Tibial nerve (tissue), 4 donors: ENCODE results near the gene DNAJB12. TPM values are rescaled to one million over a fixed set of nuclear protein-coding genes. Genes with fewer than 3 reads are reported as not detected.

Experiments
- DNase-seq, 2 donors: peaks; one replicate each; pipeline ENCODE4 v3.0.0-alpha.2; 2019; ENCODE audit warnings: low spot score in 2 of 2
- H3K27ac ChIP-seq, 4 donors: fragments of 200-600 bp; sonication (generic) in 3 of 4; one replicate each; pipeline ENCODE4 v1.5.1; 2017 to 2019; ENCODE audit warnings: mild to moderate bottlenecking in 1 of 4
- H3K27me3 ChIP-seq, 2 donors: fragments of 200-600 bp; sonication (generic) in 1 of 2; one replicate each; pipeline versions ENCODE4 v1.5.1 to v1.6.0; 2017 to 2019
- H3K36me3 ChIP-seq, 3 donors: fragments of 200-600 bp; sonication (generic); one replicate each; pipeline ENCODE4 v1.5.1; 2018 to 2019
- H3K4me1 ChIP-seq, 4 donors: fragments of 200-600 bp; sonication (generic) in 3 of 4; one replicate each; pipeline ENCODE4 v1.5.1; 2017 to 2019
- H3K4me3 ChIP-seq, 4 donors: fragments of 200-600 bp; sonication (generic) in 3 of 4; one replicate each; pipeline ENCODE4 v1.5.1; 2017 to 2019; ENCODE audit warnings: mild to moderate bottlenecking in 1 of 4, moderate library complexity in 1 of 4
- H3K9me3 ChIP-seq, 4 donors: fragments of 200-600 bp; sonication (generic) in 3 of 4; one replicate each; pipeline ENCODE4 v1.5.1; 2017 to 2019
- EP300 ChIP-seq, 2 donors: sonication (generic); formaldehyde crosslinking; IDR thresholded peaks; one replicate each; pipeline ENCODE4 v1.6.1; 2017; ENCODE audit warnings: antibody characterized with exemption in 2 of 2, mild to moderate bottlenecking in 1 of 2
- POLR2A ChIP-seq, 2 donors: fragments of 450-650 bp; IDR thresholded peaks; one replicate each; pipeline ENCODE4 v1.6.1; 2017; ENCODE audit warnings: antibody characterized with exemption in 2 of 2, mild to moderate bottlenecking in 2 of 2, moderate library complexity in 2 of 2
- WGBS, 2 donors: methylation state at CpG; one replicate each; pipeline ENCODE4 v1.1.5; 2018; 5-methylcytosine and 5-hydroxymethylcytosine counted together
- total RNA-seq, 4 donors: library from RNA; depleted of rRNA; stranded (reverse); fragments of >200 nt; gene quantifications; one replicate each; pipeline ENCODE4 v1.1.0, GENCODE V29; 2016
- TF ChIP-seq, protein P1 (sequence below), 5 experiments: fragments of 200-600 bp in 3 of 5; fragments of 450-650 bp in 2 of 5; sonication (generic) in 3 of 5; IDR thresholded peaks; one replicate each; pipeline ENCODE4 v1.5.1; 2016 to 2019; ENCODE audit warnings: antibody characterized with exemption in 5 of 5, mild to moderate bottlenecking in 3 of 5, moderate library complexity in 2 of 5

Gene DNAJB12
- total RNA-seq, 4 donors from 2014 or later = 81.3 to 115 (median 98.9) TPM

DNA sequence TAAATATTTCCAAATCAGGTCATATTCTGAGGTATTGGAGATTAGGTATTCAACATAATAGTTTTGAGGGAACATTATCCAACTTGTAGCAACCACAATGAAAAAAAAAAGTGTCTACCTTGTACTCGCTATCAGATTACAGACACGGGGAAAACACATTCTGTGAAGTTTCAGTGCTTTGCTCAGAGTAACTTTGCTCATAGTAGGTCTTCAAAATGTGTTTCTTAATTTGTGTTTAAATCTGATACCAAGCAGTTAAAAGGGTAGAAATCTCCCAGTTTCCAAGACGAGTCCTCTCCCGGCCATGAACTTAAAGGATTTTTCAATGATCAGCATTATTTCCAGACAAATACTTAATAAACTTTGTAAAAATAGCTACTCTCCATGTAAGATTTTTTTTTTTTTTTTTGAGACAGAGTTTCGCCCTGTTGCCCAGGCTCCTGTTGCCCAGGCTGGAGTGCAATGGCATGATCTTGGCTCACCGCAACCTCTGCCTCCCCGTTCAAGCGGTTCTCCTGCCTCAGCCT, 41.8 kb downstream of the DNAJB12 start:
- no peak overlapping the region for H3K27ac ChIP-seq
- no peak overlapping the region for H3K4me3 ChIP-seq
- H3K36me3 ChIP-seq = no peaks in the 10 kb centered on the region
- H3K9me3 ChIP-seq = no peaks in the 10 kb centered on the region
- no peak for DNase-seq
- H3K4me1 ChIP-seq = peaks cover 0 to 64% (median 46%) of the 10 kb centered on the region in 4 donors
- WGBS, 2 donors = 83 to 90% methylated on average over 8 of the region's 8 CpGs
- no peak for TF ChIP-seq POLR2A (IDR thresholded peaks at IDR 0.05)
- TF ChIP-seq, protein P1, sequence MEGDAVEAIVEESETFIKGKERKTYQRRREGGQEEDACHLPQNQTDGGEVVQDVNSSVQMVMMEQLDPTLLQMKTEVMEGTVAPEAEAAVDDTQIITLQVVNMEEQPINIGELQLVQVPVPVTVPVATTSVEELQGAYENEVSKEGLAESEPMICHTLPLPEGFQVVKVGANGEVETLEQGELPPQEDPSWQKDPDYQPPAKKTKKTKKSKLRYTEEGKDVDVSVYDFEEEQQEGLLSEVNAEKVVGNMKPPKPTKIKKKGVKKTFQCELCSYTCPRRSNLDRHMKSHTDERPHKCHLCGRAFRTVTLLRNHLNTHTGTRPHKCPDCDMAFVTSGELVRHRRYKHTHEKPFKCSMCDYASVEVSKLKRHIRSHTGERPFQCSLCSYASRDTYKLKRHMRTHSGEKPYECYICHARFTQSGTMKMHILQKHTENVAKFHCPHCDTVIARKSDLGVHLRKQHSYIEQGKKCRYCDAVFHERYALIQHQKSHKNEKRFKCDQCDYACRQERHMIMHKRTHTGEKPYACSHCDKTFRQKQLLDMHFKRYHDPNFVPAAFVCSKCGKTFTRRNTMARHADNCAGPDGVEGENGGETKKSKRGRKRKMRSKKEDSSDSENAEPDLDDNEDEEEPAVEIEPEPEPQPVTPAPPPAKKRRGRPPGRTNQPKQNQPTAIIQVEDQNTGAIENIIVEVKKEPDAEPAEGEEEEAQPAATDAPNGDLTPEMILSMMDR (IDR thresholded peaks at IDR 0.05) = no peak
- no peak for TF ChIP-seq EP300 (IDR thresholded peaks at IDR 0.05)
- no peaks in the 10 kb centered on the region for H3K27me3 ChIP-seq

DNA sequence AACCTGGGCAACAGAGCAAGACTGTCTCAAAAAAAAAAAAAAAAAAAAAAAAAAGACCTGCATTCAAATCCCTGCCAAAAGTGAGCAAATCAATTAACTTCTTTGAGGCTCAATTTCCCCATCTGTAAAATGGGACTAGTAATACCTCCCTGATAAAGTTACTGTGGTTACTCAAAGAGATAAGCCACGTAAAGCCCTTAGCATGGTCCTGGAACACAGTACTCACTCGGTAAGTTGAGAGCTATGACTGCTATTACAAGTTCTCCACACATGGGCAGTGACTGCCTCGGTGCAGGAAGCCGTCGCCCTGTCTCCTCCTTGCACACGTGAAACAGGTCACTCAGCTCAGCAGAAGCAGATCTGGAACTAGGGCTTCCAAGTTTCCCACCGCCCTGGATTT, 43.1 kb downstream of the DNAJB12 start:
- 91 to 94% methylated on average over 7 of the region's 7 CpGs for WGBS, 2 donors
- no peak for TF ChIP-seq POLR2A (IDR thresholded peaks at IDR 0.05)
- TF ChIP-seq EP300 (IDR thresholded peaks at IDR 0.05) = no peak
- TF ChIP-seq, protein P1 (IDR thresholded peaks at IDR 0.05) = no peak
- peaks cover 0 to 59% (median 43%) of the 10 kb centered on the region in 4 donors for H3K4me1 ChIP-seq
- no peaks in the 10 kb centered on the region for H3K36me3 ChIP-seq
- H3K4me3 ChIP-seq = no peak overlapping the region
- no peaks in the 10 kb centered on the region for H3K27me3 ChIP-seq
- H3K27ac ChIP-seq = no peak overlapping the region
- H3K9me3 ChIP-seq = no peaks in the 10 kb centered on the region
- no peak for DNase-seq

DNA sequence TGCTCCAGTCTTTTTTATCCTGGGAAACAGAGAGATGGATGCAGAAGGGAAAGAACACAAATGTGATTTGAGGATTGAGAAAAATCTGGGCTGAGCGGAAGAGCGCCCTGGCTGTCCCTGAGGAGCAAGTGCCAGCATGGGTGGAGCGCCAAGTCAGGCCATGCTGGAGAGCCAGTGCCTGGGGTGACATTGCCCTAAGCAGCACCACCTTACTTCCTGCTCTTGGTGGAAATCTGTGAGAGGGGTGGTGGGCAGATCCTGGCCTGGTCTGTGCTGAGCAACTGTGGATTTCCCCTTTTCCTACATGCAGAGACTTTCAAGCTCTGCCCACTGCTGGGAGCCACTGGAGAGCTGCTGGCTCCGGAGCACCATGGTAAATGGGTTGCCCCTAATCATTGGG, 44.1 kb downstream of the DNAJB12 start:
- 79 to 83% methylated on average over 4 of the region's 4 CpGs for WGBS, 2 donors
- Histone ChIP-seq H3K27me3 (no peaks in the 10 kb centered on the region), H3K4me1 (peaks cover 0 to 54% (median 32%) of the 10 kb centered on the region in 4 donors), H3K9me3 (no peaks in the 10 kb centered on the region), H3K36me3 (no peaks in the 10 kb centered on the region), H3K27ac (peak overlapping the region in 3 of 4 donors; percentile 42 to 85 (median 45)), H3K4me3 (no peak overlapping the region)
- TF ChIP-seq, protein P1 (IDR thresholded peaks at IDR 0.05) = no peak
- no peak for TF ChIP-seq POLR2A (IDR thresholded peaks at IDR 0.05)
- no peak for TF ChIP-seq EP300 (IDR thresholded peaks at IDR 0.05)
- DNase-seq = no peak

DNA sequence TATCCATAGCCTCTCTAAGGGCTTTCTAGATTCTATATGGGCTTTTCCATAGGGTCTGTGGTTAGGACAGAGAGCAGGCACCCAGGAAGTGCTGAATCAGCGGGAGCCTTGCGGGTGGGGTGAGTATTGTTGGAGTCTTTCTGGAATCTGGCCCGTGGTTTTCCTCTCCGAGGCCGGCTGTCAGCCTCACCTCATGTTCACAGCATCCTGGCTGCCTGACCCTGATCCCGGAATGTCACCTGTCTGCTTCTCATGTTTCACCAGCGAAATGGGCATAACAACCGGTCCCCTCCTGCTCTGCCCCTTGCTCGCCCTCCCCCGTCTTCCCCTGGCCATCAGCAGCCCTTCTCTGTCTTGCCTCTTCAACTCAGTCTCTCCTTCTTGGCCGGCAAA, 44.5 kb downstream of the DNAJB12 start:
- Histone ChIP-seq H3K4me1 (peaks cover 0 to 50% (median 28%) of the 10 kb centered on the region in 4 donors), H3K36me3 (no peaks in the 10 kb centered on the region), H3K9me3 (no peaks in the 10 kb centered on the region), H3K27me3 (no peaks in the 10 kb centered on the region), H3K27ac (peak overlapping the region; percentile 21 to 85 (median 44)), H3K4me3 (no peak overlapping the region)
- no peak for DNase-seq
- TF ChIP-seq, protein P1 (IDR thresholded peaks at IDR 0.05) = no peak
- TF ChIP-seq POLR2A (IDR thresholded peaks at IDR 0.05) (no peak), EP300 (IDR thresholded peaks at IDR 0.05) (no peak)
- 48 to 62% methylated on average over 11 of the region's 11 CpGs for WGBS, 2 donors

DNA sequence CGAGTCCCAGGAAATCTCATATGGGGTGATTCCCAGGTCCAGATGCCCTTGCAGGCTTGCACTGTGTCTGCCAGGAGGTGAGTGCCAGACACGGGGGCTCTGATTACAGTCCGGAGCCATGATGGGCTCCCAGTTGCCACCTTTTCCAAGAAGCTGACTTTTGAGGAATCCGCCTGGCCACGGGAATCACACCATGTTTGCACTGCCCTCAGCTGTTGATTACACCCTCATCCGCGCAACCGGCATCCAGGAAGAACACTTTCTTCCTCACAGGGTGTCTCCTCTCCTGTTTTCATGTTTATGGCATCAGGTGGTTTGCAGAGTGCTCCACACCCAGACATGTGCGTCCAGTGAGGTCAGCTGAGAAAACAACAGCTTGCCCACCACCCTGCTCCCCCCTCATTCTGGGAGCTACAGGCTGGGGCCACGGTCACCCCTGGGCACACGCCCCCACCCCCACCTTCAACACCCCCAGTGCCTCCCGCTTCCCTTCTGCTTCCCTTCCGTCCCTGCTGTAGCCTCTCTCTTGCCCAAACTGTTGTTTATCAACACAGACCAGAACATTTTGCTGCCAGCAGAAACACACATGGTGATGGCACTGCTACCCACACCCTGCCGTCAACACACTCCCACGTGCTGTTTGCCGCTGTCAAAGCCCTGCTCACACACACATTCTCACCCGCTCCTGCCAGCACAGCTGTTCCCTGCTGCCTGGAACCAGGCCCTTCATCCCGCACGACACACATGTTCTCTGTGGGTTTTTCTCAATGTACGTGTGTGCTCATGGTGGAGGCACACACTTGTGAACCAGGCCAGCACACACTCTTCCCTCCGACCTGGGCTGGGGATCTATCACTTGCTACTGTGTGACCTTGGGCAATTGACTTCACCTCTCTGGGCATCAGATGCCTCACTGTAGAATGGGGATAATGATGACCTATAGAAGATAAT, 45.2 kb downstream of the DNAJB12 start:
- no peaks in the 10 kb centered on the region for H3K27me3 ChIP-seq
- TF ChIP-seq EP300 (IDR thresholded peaks at IDR 0.05) (peak in 1 of 2 donors; percentile 77), POLR2A (IDR thresholded peaks at IDR 0.05) (peak in 1 of 2 donors; percentile 7)
- TF ChIP-seq, protein P1 (IDR thresholded peaks at IDR 0.05) = no peak
- no peaks in the 10 kb centered on the region for H3K36me3 ChIP-seq
- H3K27ac ChIP-seq = peak overlapping the region; percentile 21 to 85 (median 44)
- no peak for DNase-seq
- no peak overlapping the region for H3K4me3 ChIP-seq
- H3K4me1 ChIP-seq = peaks cover 0 to 43% (median 24%) of the 10 kb centered on the region in 4 donors
- 55 to 56% methylated on average over 21 of the region's 21 CpGs for WGBS, 2 donors
- no peaks in the 10 kb centered on the region for H3K9me3 ChIP-seq
